Smooth muscle cell of trachea (primary cell): ENCODE measurements around the gene SHB. TPM values are rescaled to one million over a fixed set of nuclear protein-coding genes. Genes with fewer than 3 reads are reported as not detected.

Experiments used
- total RNA-seq: library from RNA; depleted of rRNA; stranded (reverse); fragments of >200 nt; gene quantifications from 2 replicates; pipeline ENCODE4 v1.2.1, GENCODE V29; 2014

The SHB gene
- 18.2 and 35.2 TPM in 2 replicates for total RNA-seq

GRCh38 chr9:38068701-38069628 is at the start of gene SHB:
SHB (minus strand) TSS chr9:38069227; CDS start chr9:38068645, 582 bp downstream.

GRCh38 chr9:37903647-37904444 is 165.2 kb downstream of the SHB start, which contains the start of gene SLC25A51:
SLC25A51 (minus strand) TSS chr9:37904127; CDS start chr9:37888550, 15,577 bp downstream.

Other genes with a start within 250 kb of the SHB start
- gene SLC25A51, start 165.1 kb downstream of the SHB start, total RNA-seq, result 78.7 and 120 TPM in 2 replicates